ENCODE data around the gene FKBP5.

GRCh38 chr6:35524380-35525020, 164.2 kb downstream of the FKBP5 start:
- TF ChIP-seq CTCF (IDR thresholded peaks at IDR 0.05), result no peak
- no peak for TF ChIP-seq POLR2A (IDR thresholded peaks at IDR 0.05)

Data from esophagus squamous epithelium (tissue), 4 donors.